GM13977 (cell line): ENCODE data around the gene AZI2.

Experiments used
- DNase-seq: peaks from one replicate; pipeline ENCODE4 v3.0.0; 2012; ENCODE audit warnings: low spot score
- CTCF ChIP-seq: IDR thresholded peaks from 2 replicates; pipeline ENCODE4 v1.5.1; 2012; ENCODE audit warnings: mild to moderate bottlenecking, control low read depth; ENCODE audit not compliant: insufficient read depth; ENCODE audit errors: extremely low read depth, missing control alignments
- in situ Hi-C: fragments of 300-500 bp; cut with MboI; formaldehyde crosslinking; loops from one replicate; pipeline ENCODE4 v1.12.0; 2022; ENCODE audit warnings: low sequenced_read_pairs, low pct_unique_long_range_greater_than_20kb, mixed read lengths, inconsistent platforms; ENCODE audit not compliant: unreplicated experiment

AZI2 gene

GRCh38 chr3:28315711-28316110, 32.9 kb downstream of the AZI2 start:
- DNase-seq, result no peak
- in situ Hi-C loops, result no loop called here
- TF ChIP-seq CTCF, result no peak

GRCh38 chr3:28308196-28308595, 40.4 kb downstream of the AZI2 start:
- in situ Hi-C loops, result no loop called here
- no peak for DNase-seq
- TF ChIP-seq CTCF, result no peak

- in situ Hi-C loops, result no loop called here
Observed at GRCh38 chr3:28301688-28302087, 46.9 kb downstream of the AZI2 start.

GRCh38 chr3:28300345-28300962, 48.2 kb downstream of the AZI2 start:
- TF ChIP-seq CTCF, result no peak
- DNase-seq, result no peak
- in situ Hi-C loops, result no loop called here

More at GRCh38 chr3:28301688-28302087, 46.9 kb downstream of the AZI2 start:
- no peak for DNase-seq
- TF ChIP-seq CTCF, result no peak

GRCh38 chr3:28299705-28300104, 48.9 kb downstream of the AZI2 start:
- in situ Hi-C loops, result no loop called here
- no peak for DNase-seq
- TF ChIP-seq CTCF, result no peak

- DNase-seq, result no peak
- TF ChIP-seq CTCF, result no peak
- in situ Hi-C loops, result no loop called here
Observed at GRCh38 chr3:28295898-28296490, 52.6 kb downstream of the AZI2 start.
